GM23338 (cell line): ENCODE results near the gene ARRDC4.

ENCODE experiments used
- CREB1 ChIP-seq: fragments of 250-450 bp; sonication (Bioruptor Pico); IDR thresholded peaks from 2 replicates; pipeline ENCODE4 v1.5.0; 2020; ENCODE audit warnings: low read depth, mild to moderate bottlenecking, moderate library complexity
- CTCF ChIP-seq, 2 experiments: fragments of 200-600 bp in 1 of 2; sonication (generic) in 1 of 2; conservative IDR thresholded peaks; 2 replicates each; pipeline versions ENCODE4 v1.5.1 to v1.6.1; 2016 to 2017; ENCODE audit warnings: antibody characterized with exemption in 2 of 2, low read depth in 2 of 2, mild to moderate bottlenecking in 2 of 2, moderate library complexity in 1 of 2
- ETS1 ChIP-seq: IDR thresholded peaks from 2 replicates; pipeline ENCODE4 v1.6.1; 2016; ENCODE audit warnings: antibody characterized with exemption
- EZH2 ChIP-seq: fragments of 200-600 bp; sonication (generic); IDR thresholded peaks from one replicate; pipeline ENCODE4 v1.8.0; 2017; ENCODE audit warnings: antibody characterized with exemption, mild to moderate bottlenecking, low read depth; ENCODE audit not compliant: unreplicated experiment
- EZH2phosphoT487 ChIP-seq: fragments of 200-600 bp; sonication (generic); IDR thresholded peaks from one replicate; pipeline ENCODE4 v1.8.1; 2018; ENCODE audit warnings: antibody characterized with exemption; ENCODE audit not compliant: unreplicated experiment
- JUNB ChIP-seq: IDR thresholded peaks from one replicate; pipeline ENCODE4 v1.6.1; 2016; ENCODE audit warnings: antibody characterized with exemption; ENCODE audit not compliant: unreplicated experiment
- NANOG ChIP-seq: IDR thresholded peaks from 2 replicates; pipeline ENCODE4 v1.6.1; 2016; ENCODE audit warnings: antibody characterized with exemption, borderline replicate concordance
- POLR2AphosphoS5 ChIP-seq: IDR thresholded peaks from 2 replicates; pipeline ENCODE4 v1.6.1; 2016; ENCODE audit warnings: antibody characterized with exemption, low read depth
- REST ChIP-seq: IDR thresholded peaks from one replicate; pipeline ENCODE4 v1.6.1; 2018; ENCODE audit warnings: antibody characterized with exemption; ENCODE audit not compliant: unreplicated experiment
- STAT1 ChIP-seq: IDR thresholded peaks from one replicate; pipeline ENCODE4 v1.6.1; 2016; ENCODE audit warnings: antibody characterized with exemption; ENCODE audit not compliant: unreplicated experiment
- ZNF114 ChIP-seq: fragments of 250-450 bp; sonication (Bioruptor Pico); IDR thresholded peaks from 2 replicates; pipeline ENCODE4 v1.5.0; 2020; ENCODE audit warnings: mild to moderate bottlenecking, moderate library complexity
- ZNF331 ChIP-seq: fragments of 250-450 bp; sonication (Bioruptor Pico); IDR thresholded peaks from 2 replicates; pipeline ENCODE4 v1.5.0; 2020; ENCODE audit warnings: low read depth, mild to moderate bottlenecking, moderate library complexity

- no peak for TF ChIP-seq NANOG
- no peak for TF ChIP-seq CTCF (conservative IDR thresholded peaks at IDR 0.05; ENCODE audit: low read depth in 2 of 2)
- TF ChIP-seq JUNB: no peak
- TF ChIP-seq EZH2: no peak
- no peak for TF ChIP-seq POLR2AphosphoS5
- TF ChIP-seq EZH2phosphoT487: no peak
- TF ChIP-seq REST: no peak
- TF ChIP-seq ZNF114 (CRISPR knock-in tag): no peak
- no peak for TF ChIP-seq ETS1
- TF ChIP-seq CREB1 (CRISPR knock-in tag): no peak
- no peak for TF ChIP-seq ZNF331 (CRISPR knock-in tag)
- TF ChIP-seq STAT1: no peak
Measured at GRCh38 chr15:98012354-98012753, 51.9 kb downstream of the ARRDC4 start.
